Kidney tubule cell (primary cell): ENCODE data around the gene CUL1.

ENCODE experiments used
- DNase-seq: peaks from one replicate; pipeline ENCODE4 v3.0.0-alpha.2; 2018; ENCODE audit warnings: low spot score

CUL1 gene

GRCh38 chr7:148761499-148762278 is 63.0 kb downstream of the CUL1 start:
- no peak for DNase-seq

- DNase-seq = no peak
Observed at GRCh38 chr7:148763622-148764021, 64.9 kb downstream of the CUL1 start.

- DNase-seq = no peak
Observed at GRCh38 chr7:148770004-148770403, 71.3 kb downstream of the CUL1 start.

- peak; percentile 99 for DNase-seq
Observed at GRCh38 chr7:148772297-148773089, 73.8 kb downstream of the CUL1 start.

- peak; percentile 15 for DNase-seq
Observed at GRCh38 chr7:148773334-148773733, 74.6 kb downstream of the CUL1 start.

- no peak for DNase-seq
Observed at GRCh38 chr7:148774471-148774870, 75.8 kb downstream of the CUL1 start.

- no peak for DNase-seq
Observed at GRCh38 chr7:148782757-148783456, 84.2 kb downstream of the CUL1 start.

- DNase-seq = no peak
Observed at GRCh38 chr7:148783801-148784527, 85.3 kb downstream of the CUL1 start.

- no peak for DNase-seq
Observed at GRCh38 chr7:148787571-148788295, 89.0 kb downstream of the CUL1 start.

- no peak for DNase-seq
Observed at GRCh38 chr7:148789220-148789619, 90.5 kb downstream of the CUL1 start.

GRCh38 chr7:148790131-148790726 is 91.5 kb downstream of the CUL1 start:
- DNase-seq = no peak

GRCh38 chr7:148790850-148791249 is 92.1 kb downstream of the CUL1 start:
- DNase-seq = no peak

GRCh38 chr7:148791546-148791945 is 92.8 kb downstream of the CUL1 start:
- peak; percentile 35 for DNase-seq

- DNase-seq = no peak
Observed at GRCh38 chr7:148793590-148793989, 94.9 kb downstream of the CUL1 start.

GRCh38 chr7:148794476-148794875 is 95.8 kb downstream of the CUL1 start:
- no peak for DNase-seq

GRCh38 chr7:148796841-148797240 is 98.1 kb downstream of the CUL1 start:
- no peak for DNase-seq

GRCh38 chr7:148799893-148800555 is 101.3 kb downstream of the CUL1 start:
- DNase-seq = no peak

- no peak for DNase-seq
Observed at GRCh38 chr7:148800677-148801076, 102.0 kb downstream of the CUL1 start.

- DNase-seq = no peak
Observed at GRCh38 chr7:148802101-148802493, 103.4 kb downstream of the CUL1 start.

- DNase-seq = no peak
Observed at GRCh38 chr7:148803094-148803493, 104.4 kb downstream of the CUL1 start.
